SK-N-SH (cell line): ENCODE results near the gene MYL6B. TPM values are rescaled to one million over a fixed set of nuclear protein-coding genes. Genes with fewer than 3 reads are reported as not detected.

ENCODE experiments used
- CTCF ChIA-PET: fragments of 300-600, 350-600 bp; formaldehyde crosslinking; extraction: SDS; loops from one replicate; lab custom pipeline; 2021; lab: Yijun Ruan, JAX
- POLR2A ChIA-PET: fragments of 350-600 bp; sonication (Branson Sonifier 250); formaldehyde crosslinking; extraction: SDS; loops from one replicate; lab custom pipeline; 2020; ENCODE audit warnings: antibody characterized with exemption, inconsistent platforms; lab: Yijun Ruan, JAX
- DNase-seq: peaks from one replicate; pipeline ENCODE4 v3.0.0; 2012
- H2AFZ ChIP-seq: fragments of 200-600 bp; sonication (generic); 2 replicates; pipeline ENCODE4 v1.8.1; 2016; ENCODE audit warnings: antibody characterized with exemption, mild to moderate bottlenecking, low read depth
- H3F3A ChIP-seq: fragments of 200-600 bp; sonication (generic); replicated peaks from 2 replicates; pipeline ENCODE3; 2016; ENCODE audit warnings: antibody characterized with exemption, mild to moderate bottlenecking; ENCODE audit not compliant: insufficient read depth
- H3K27ac ChIP-seq, 2 experiments: fragments of 200-500 bp in 1 of 2; fragments of 200-600 bp in 1 of 2; sonication (Bioruptor generic) in 1 of 2; sonication (generic), shearing (Covaris generic) in 1 of 2; 2 replicates each; pipeline versions ENCODE4 v1.5.1 to v1.6.1; 2014 to 2016; ENCODE audit warnings: low read depth in 2 of 2, inconsistent platforms in 1 of 2, low read length in 1 of 2, mild to moderate bottlenecking in 1 of 2, mixed read lengths in 1 of 2
- H3K27me3 ChIP-seq: fragments of 200-600 bp; sonication (generic), shearing (Covaris generic); 2 replicates; pipeline ENCODE4 v1.6.1; 2016; ENCODE audit warnings: mixed run types; ENCODE audit not compliant: insufficient read depth
- H3K36me3 ChIP-seq, 2 experiments: fragments of 200-500 bp in 1 of 2; fragments of 200-600 bp in 1 of 2; sonication (Bioruptor generic) in 1 of 2; sonication (generic) in 1 of 2; replicated peaks in 1 of 2; 2 replicates each; pipeline versions ENCODE3 to v1.5.1; 2014 to 2016; ENCODE audit warnings: low read length in 1 of 2, mild to moderate bottlenecking in 1 of 2; ENCODE audit not compliant: insufficient read depth in 2 of 2, control insufficient read depth in 1 of 2
- H3K4me1 ChIP-seq, 2 experiments: fragments of 200-500 bp in 1 of 2; fragments of 200-600 bp in 1 of 2; sonication (Bioruptor generic) in 1 of 2; sonication (generic), shearing (Covaris generic) in 1 of 2; 2 replicates each; pipeline versions ENCODE4 v1.5.1 to v1.6.1; 2014 to 2016; ENCODE audit warnings: low read depth in 1 of 2, low read length in 1 of 2, mixed run types in 1 of 2; ENCODE audit not compliant: insufficient read depth in 2 of 2, control insufficient read depth in 1 of 2
- H3K4me2 ChIP-seq: fragments of 200-600 bp; sonication (generic), shearing (Covaris generic); 2 replicates; pipeline ENCODE4 v1.6.1; 2017; ENCODE audit warnings: mixed run types
- H3K4me3 ChIP-seq, 2 experiments: fragments of 200-500 bp in 1 of 2; fragments of 200-600 bp in 1 of 2; sonication (Bioruptor generic) in 1 of 2; sonication (generic), shearing (Covaris generic) in 1 of 2; 2 replicates each; pipeline versions ENCODE4 v1.5.1 to v1.8.1; 2014 to 2016; ENCODE audit warnings: low read depth in 2 of 2, inconsistent platforms in 1 of 2, low read length in 1 of 2, mild to moderate bottlenecking in 1 of 2, mixed read lengths in 1 of 2, moderate library complexity in 1 of 2
- H3K79me2 ChIP-seq: fragments of 200-600 bp; sonication (generic); 2 replicates; pipeline ENCODE4 v1.8.1; 2017; ENCODE audit warnings: mild to moderate bottlenecking; ENCODE audit not compliant: insufficient read depth
- H3K9ac ChIP-seq: fragments of 200-600 bp; sonication (generic); 2 replicates; pipeline ENCODE4 v1.6.1; 2017; ENCODE audit warnings: mixed run types
- H3K9me2 ChIP-seq: fragments of 200-600 bp; sonication (generic); 2 replicates; pipeline ENCODE4 v1.6.1; 2017; ENCODE audit warnings: mixed run types
- H3K9me3 ChIP-seq: fragments of 200-600 bp; sonication (generic); 2 replicates; pipeline ENCODE4 v1.6.1; 2017; ENCODE audit warnings: mixed run types, mild to moderate bottlenecking, moderate library complexity
- H4K20me1 ChIP-seq: fragments of 200-600 bp; sonication (generic); 2 replicates; pipeline ENCODE4 v1.6.1; 2017; ENCODE audit warnings: mild to moderate bottlenecking, mixed run types; ENCODE audit not compliant: insufficient read depth
- CHD2 ChIP-seq: fragments of 150-350 bp; IDR thresholded peaks from 2 replicates; pipeline ENCODE4 v1.6.1; 2018; ENCODE audit warnings: low read length; ENCODE audit not compliant: partially characterized antibody
- ELF1 ChIP-seq: IDR thresholded peaks from 2 replicates; pipeline ENCODE4 v1.4.0; 2012
- EP300 ChIP-seq, 2 experiments: IDR thresholded peaks; 2 replicates each; pipeline versions ENCODE4 v1.4.0 to v1.6.1; 2012; ENCODE audit warnings: borderline replicate concordance in 1 of 2, low read depth in 1 of 2, low read length in 1 of 2
- EZH2phosphoT487 ChIP-seq: fragments of 200-600 bp; sonication (generic); IDR thresholded peaks from 2 replicates; pipeline ENCODE4 v1.6.1; 2017; ENCODE audit warnings: low read depth, mixed run types, mild to moderate bottlenecking, antibody characterized with exemption, moderate library complexity, borderline replicate concordance
- FOSL2 ChIP-seq: IDR thresholded peaks from 2 replicates; pipeline ENCODE4 v1.4.0; 2012; ENCODE audit warnings: low read depth, mild to moderate bottlenecking, moderate library complexity, borderline replicate concordance
- FOXJ3 ChIP-seq: sonication (generic); formaldehyde crosslinking; IDR thresholded peaks from 2 replicates; pipeline ENCODE4 v1.5.1; 2020; ENCODE audit warnings: mild to moderate bottlenecking, missing genetic modification reagents
- FOXM1 ChIP-seq: IDR thresholded peaks from 2 replicates; pipeline ENCODE4 v1.4.0; 2012; ENCODE audit warnings: low read depth, mild to moderate bottlenecking
- GABPA ChIP-seq: IDR thresholded peaks from 2 replicates; pipeline ENCODE4 v1.4.0; 2012; ENCODE audit warnings: low read depth, mild to moderate bottlenecking
- MEF2A ChIP-seq: IDR thresholded peaks from 2 replicates; pipeline ENCODE4 v1.4.0; 2012; ENCODE audit warnings: low read depth, borderline replicate concordance
- NFIC ChIP-seq: IDR thresholded peaks from 2 replicates; pipeline ENCODE4 v1.4.0; 2012; ENCODE audit warnings: borderline replicate concordance
- NRF1 ChIP-seq: IDR thresholded peaks from 2 replicates; pipeline ENCODE4 v1.6.1; 2012; ENCODE audit warnings: low read depth, mild to moderate bottlenecking, low read length
- RAD21 ChIP-seq: IDR thresholded peaks from 2 replicates; pipeline ENCODE4 v1.6.1; 2012; ENCODE audit warnings: mild to moderate bottlenecking, low read length
- RCOR1 ChIP-seq: fragments of 150-350 bp; IDR thresholded peaks from 2 replicates; pipeline ENCODE4 v1.6.1; 2017; ENCODE audit warnings: antibody characterized with exemption, low read length
- RFX5 ChIP-seq: IDR thresholded peaks from 2 replicates; pipeline ENCODE4 v1.6.1; 2012; ENCODE audit warnings: mild to moderate bottlenecking, improper control_type of control experiment, low read length
- RXRA ChIP-seq: IDR thresholded peaks from 2 replicates; pipeline ENCODE4 v1.4.0; 2012; ENCODE audit warnings: low read depth, mild to moderate bottlenecking, borderline replicate concordance
- SIN3A ChIP-seq: IDR thresholded peaks from 2 replicates; pipeline ENCODE4 v1.6.1; 2012; ENCODE audit warnings: low read depth, mild to moderate bottlenecking, low read length, moderate library complexity, borderline replicate concordance
- SMC3 ChIP-seq: IDR thresholded peaks from 2 replicates; pipeline ENCODE4 v1.6.1; 2012; ENCODE audit warnings: low read depth, low read length, improper control_type of control experiment
- TCF12 ChIP-seq: IDR thresholded peaks from 2 replicates; pipeline ENCODE4 v1.4.0; 2012
- TEAD4 ChIP-seq: IDR thresholded peaks from 2 replicates; pipeline ENCODE4 v1.4.0; 2012; ENCODE audit warnings: mild to moderate bottlenecking, borderline replicate concordance; ENCODE audit not compliant: insufficient read depth
- YY1 ChIP-seq: IDR thresholded peaks from 2 replicates; pipeline ENCODE4 v1.4.0; 2012; ENCODE audit warnings: low read depth, mild to moderate bottlenecking
- WGBS: methylation state at CpG from one replicate; pipeline ENCODE4 v1.1.6; 2017; ENCODE audit warnings: low lambda C conversion rate; 5-methylcytosine and 5-hydroxymethylcytosine counted together
- polyA plus RNA-seq, 3 experiments: library from polyadenylated mRNA; depleted of rRNA; stranded (reverse); fragments of >200 nt; gene quantifications; 2 replicates each; pipeline ENCODE4 v1.2.3, GENCODE V29; 2012
- TF ChIP-seq, protein P1 (sequence below): IDR thresholded peaks from 2 replicates; pipeline ENCODE4 v1.4.0; 2012; ENCODE audit warnings: low read depth, borderline replicate concordance
- TF ChIP-seq, protein P2 (sequence below): IDR thresholded peaks from 2 replicates; pipeline ENCODE4 v1.4.0; 2012; ENCODE audit warnings: low read depth, borderline replicate concordance
- TF ChIP-seq, protein P3 (sequence below): fragments of 200-600 bp; sonication (generic); IDR thresholded peaks from 2 replicates; pipeline ENCODE4 v1.6.1; 2017; ENCODE audit warnings: antibody characterized with exemption, mild to moderate bottlenecking, moderate library complexity
- TF ChIP-seq, protein P4 (sequence below): fragments of 150-350 bp; IDR thresholded peaks from 2 replicates; pipeline ENCODE4 v1.6.1; 2017; ENCODE audit warnings: antibody characterized with exemption, low read length, low read depth, borderline replicate concordance
- TF ChIP-seq, protein P5 (sequence below): IDR thresholded peaks from 2 replicates; pipeline ENCODE4 v1.4.0; 2012; ENCODE audit warnings: low read depth

MYL6B gene
- polyA plus RNA-seq (2012; rRNA removed): 203 and 234 TPM in 2 replicates
- polyA plus RNA-seq (2012; cell fraction: cytosol; rRNA removed): 217 and 220 TPM in 2 replicates
- 99.3 and 133 TPM in 2 replicates for polyA plus RNA-seq (2012; cell fraction: nucleus; rRNA removed)

DNA sequence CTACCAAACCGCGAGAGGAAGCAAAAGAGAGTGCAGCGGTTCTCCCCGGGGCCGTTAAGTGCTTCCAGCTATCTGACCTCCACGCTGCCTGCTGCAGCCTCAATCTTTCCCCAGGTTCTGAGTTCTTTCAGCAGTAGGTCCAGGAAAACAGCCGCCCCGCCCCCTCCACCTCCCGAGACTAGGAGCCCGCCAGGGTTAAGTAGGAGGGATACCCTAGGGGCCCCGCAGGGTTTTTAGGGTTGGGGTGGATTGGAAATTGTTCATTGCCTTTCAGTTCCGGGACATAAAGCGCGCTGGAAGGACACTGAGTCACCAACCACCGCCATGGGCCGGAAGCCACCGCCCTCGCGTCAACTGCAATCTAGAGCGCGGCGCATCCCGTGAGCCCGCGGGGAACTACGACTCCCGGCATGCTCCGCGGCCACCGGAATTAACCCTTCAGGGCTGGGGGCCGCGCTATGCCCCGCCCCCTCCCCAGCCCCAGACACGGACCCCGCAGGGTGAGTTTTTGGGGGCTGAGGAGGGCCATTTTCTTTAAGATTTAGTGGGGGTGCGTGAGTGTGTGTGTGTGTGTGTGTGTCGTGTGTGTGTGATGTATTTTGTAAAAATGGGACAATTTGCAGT lies at the start of gene MYL6B:
Gene MYL6B (plus strand): TSS at position 456 of the 624 bp plus-strand sequence. CDS start 1,332 bp downstream, outside the sequence.
- ChIA-PET CTCF (interaction anchor here (0.7 to 1.6 kb wide), 16 partner anchors 8 to 69 kb away, joined by 3 to 14 read pairs (median 4); partner anchors contain the start of genes ESYT1, RNF41, SMARCC2 and ZC3H10), POLR2A (interaction anchor here (0.7 to 1.6 kb wide), 6 partner anchors 9 to 47 kb away, joined by 3 to 6 read pairs (median 4); partner anchors contain the start of genes ESYT1 and ZC3H10)
- peak within 1 kb of the TSS; percentile 95 for H3K4me2 ChIP-seq
- peaks cover 23% of the 10 kb centered on the region for H3F3A ChIP-seq
- H3K4me1 ChIP-seq: peaks cover 21% of the 10 kb centered on the region in 2 experiments; a peak in 3 of 4 replicates
- H3K9ac ChIP-seq: peak within 1 kb of the TSS; percentile 82
- no peaks in the 10 kb centered on the region for H3K27me3 ChIP-seq
- 1% methylated on average over 27 of the region's 37 CpGs for WGBS
- H3K36me3 ChIP-seq: peaks cover 6 to 9% of the 10 kb centered on the region in 2 experiments
- no peaks in the 10 kb centered on the region for H3K9me2 ChIP-seq
- H3K27ac ChIP-seq: peak within 1 kb of the TSS; percentile 85 to 86
- peak; percentile 93 for DNase-seq
- H2AFZ ChIP-seq: peak within 1 kb of the TSS; percentile 75
- no peaks in the 10 kb centered on the region for H4K20me1 ChIP-seq
- H3K9me3 ChIP-seq: no peaks in the 10 kb centered on the region
- H3K4me3 ChIP-seq: peak within 1 kb of the TSS; percentile 62 to 87
- H3K79me2 ChIP-seq: peaks cover 31% of the 10 kb centered on the region
- TF ChIP-seq, protein P1, sequence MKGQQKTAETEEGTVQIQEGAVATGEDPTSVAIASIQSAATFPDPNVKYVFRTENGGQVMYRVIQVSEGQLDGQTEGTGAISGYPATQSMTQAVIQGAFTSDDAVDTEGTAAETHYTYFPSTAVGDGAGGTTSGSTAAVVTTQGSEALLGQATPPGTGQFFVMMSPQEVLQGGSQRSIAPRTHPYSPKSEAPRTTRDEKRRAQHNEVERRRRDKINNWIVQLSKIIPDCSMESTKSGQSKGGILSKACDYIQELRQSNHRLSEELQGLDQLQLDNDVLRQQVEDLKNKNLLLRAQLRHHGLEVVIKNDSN: peak; percentile 24; the same call in 1 of the 2 replicates
- TF ChIP-seq NFIC (no peak), TCF12 (no peak), TEAD4 (no peak), RCOR1 (peak; percentile 32; the same call in 1 of the 2 replicates), CHD2 (peak; percentile 88), GABPA (peak; percentile 83), FOXM1 (no peak), SIN3A (peak; percentile 77), FOXJ3 (CRISPR knock-in tag) (no peak), NRF1 (peak; percentile 18; the same call in 1 of the 2 replicates), SMC3 (no peak), MEF2A (no peak), EZH2phosphoT487 (no peak), FOSL2 (peak; percentile 67; the same call in 1 of the 2 replicates), ELF1 (peak; percentile 25; the same call in 1 of the 2 replicates), YY1 (peak; percentile 72), RFX5 (no peak), RAD21 (no peak), EP300 (IDR thresholded peaks at IDR 0.05; ENCODE audit: borderline replicate concordance in 1 of 2, low read depth in 1 of 2, low read length in 1 of 2) (no peak; a peak in 1 of 4 replicates), RXRA (no peak)
- TF ChIP-seq, protein P2, sequence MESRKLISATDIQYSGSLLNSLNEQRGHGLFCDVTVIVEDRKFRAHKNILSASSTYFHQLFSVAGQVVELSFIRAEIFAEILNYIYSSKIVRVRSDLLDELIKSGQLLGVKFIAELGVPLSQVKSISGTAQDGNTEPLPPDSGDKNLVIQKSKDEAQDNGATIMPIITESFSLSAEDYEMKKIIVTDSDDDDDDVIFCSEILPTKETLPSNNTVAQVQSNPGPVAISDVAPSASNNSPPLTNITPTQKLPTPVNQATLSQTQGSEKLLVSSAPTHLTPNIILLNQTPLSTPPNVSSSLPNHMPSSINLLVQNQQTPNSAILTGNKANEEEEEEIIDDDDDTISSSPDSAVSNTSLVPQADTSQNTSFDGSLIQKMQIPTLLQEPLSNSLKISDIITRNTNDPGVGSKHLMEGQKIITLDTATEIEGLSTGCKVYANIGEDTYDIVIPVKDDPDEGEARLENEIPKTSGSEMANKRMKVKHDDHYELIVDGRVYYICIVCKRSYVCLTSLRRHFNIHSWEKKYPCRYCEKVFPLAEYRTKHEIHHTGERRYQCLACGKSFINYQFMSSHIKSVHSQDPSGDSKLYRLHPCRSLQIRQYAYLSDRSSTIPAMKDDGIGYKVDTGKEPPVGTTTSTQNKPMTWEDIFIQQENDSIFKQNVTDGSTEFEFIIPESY: peak; percentile 40; the same call in 1 of the 2 replicates
- TF ChIP-seq, protein P3, sequence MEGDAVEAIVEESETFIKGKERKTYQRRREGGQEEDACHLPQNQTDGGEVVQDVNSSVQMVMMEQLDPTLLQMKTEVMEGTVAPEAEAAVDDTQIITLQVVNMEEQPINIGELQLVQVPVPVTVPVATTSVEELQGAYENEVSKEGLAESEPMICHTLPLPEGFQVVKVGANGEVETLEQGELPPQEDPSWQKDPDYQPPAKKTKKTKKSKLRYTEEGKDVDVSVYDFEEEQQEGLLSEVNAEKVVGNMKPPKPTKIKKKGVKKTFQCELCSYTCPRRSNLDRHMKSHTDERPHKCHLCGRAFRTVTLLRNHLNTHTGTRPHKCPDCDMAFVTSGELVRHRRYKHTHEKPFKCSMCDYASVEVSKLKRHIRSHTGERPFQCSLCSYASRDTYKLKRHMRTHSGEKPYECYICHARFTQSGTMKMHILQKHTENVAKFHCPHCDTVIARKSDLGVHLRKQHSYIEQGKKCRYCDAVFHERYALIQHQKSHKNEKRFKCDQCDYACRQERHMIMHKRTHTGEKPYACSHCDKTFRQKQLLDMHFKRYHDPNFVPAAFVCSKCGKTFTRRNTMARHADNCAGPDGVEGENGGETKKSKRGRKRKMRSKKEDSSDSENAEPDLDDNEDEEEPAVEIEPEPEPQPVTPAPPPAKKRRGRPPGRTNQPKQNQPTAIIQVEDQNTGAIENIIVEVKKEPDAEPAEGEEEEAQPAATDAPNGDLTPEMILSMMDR: no peak
- TF ChIP-seq, protein P4, sequence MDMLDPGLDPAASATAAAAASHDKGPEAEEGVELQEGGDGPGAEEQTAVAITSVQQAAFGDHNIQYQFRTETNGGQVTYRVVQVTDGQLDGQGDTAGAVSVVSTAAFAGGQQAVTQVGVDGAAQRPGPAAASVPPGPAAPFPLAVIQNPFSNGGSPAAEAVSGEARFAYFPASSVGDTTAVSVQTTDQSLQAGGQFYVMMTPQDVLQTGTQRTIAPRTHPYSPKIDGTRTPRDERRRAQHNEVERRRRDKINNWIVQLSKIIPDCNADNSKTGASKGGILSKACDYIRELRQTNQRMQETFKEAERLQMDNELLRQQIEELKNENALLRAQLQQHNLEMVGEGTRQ: no peak
- TF ChIP-seq, protein P5, sequence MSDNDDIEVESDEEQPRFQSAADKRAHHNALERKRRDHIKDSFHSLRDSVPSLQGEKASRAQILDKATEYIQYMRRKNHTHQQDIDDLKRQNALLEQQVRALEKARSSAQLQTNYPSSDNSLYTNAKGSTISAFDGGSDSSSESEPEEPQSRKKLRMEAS: peak; percentile 44; the same call in 1 of the 2 replicates
